Stimulated activated CD4-positive, alpha-beta T cell treated with anti-CD3 and anti-CD28 coated beads, Interleukin-4, amount 100 ng/mL, for 24 hours (primary cell): Measurements from ENCODE around the gene PCDHGA8.
"Not testable (repeated sequence)": the region's sequence is repeated elsewhere in the genome, so short reads cannot be mapped to it uniquely, and the experiment has no call there.

Source experiments
- DNase-seq: peaks from one replicate; pipeline ENCODE4 v3.0.0-alpha.2; 2020

PCDHGA8 gene

DNA sequence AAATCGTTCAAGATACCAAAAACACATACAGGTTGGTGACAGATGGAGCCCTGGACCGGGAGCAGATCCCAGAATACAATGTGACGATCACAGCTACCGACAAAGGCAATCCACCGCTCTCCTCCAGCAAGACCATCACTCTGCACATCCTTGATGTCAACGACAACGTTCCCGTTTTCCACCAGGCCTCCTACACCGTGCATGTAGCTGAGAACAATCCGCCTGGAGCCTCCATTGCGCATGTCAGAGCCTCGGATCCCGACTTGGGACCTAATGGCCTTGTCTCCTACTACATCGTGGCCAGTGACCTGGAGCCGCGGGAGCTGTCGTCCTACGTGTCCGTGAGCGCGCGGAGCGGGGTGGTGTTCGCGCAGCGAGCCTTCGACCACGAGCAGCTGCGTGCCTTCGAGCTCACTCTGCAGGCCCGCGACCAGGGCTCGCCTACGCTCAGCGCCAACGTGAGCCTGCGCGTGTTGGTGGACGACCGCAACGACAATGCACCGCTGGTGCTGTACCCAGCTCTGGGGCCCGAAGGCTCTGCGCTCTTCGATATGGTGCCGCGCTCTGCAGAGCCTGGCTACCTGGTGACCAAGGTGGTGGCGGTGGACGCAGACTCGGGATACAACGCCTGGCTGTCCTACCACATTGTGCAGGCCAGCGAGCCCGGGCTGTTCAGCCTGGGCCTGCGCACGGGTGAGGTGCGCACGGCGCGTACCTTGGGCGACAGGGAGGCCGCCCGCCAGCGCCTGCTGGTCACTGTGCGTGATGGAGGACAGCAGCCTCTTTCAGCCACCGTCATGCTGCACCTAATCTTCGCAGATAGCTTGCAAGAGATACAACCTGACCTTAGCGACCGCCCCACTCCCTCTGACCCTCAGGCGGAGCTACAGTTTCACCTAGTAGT, 20.6 kb upstream of the PCDHGA8 start:
- DNase-seq, result no peak

DNA sequence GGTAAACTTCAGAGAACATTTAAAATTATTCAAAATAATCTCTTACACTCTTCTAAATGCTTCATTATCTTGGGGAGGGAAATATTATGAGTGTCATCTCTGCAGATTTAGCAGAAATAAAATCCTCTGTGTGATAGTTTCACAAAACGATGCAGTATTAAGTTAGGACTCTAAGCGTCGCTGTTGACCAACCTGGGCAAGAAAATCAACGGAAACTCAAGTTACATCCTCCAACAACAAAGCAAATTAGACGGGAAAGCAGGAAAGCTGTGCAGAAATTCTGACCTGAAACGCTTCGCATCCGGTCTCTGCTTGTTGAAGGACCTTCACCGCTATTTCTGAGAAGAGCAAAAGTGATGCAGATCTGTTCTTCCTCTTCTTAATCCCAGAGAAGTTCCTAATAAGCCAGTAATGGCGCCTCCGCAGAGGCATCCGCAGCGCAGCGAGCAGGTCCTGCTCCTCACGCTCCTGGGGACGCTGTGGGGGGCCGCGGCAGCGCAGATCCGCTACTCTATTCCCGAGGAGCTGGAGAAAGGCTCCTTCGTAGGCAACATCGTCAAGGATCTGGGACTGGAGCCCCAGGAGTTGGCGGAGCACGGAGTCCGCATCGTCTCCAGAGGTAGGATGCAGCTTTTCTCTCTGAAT, 18.6 kb upstream of the PCDHGA8 start, which contains the start of gene PCDHGA6:
PCDHGA6 (plus strand) TSS at position 219 of the 645 bp plus-strand sequence; CDS start at position 412, 193 bp downstream.
- no peak for DNase-seq

DNA sequence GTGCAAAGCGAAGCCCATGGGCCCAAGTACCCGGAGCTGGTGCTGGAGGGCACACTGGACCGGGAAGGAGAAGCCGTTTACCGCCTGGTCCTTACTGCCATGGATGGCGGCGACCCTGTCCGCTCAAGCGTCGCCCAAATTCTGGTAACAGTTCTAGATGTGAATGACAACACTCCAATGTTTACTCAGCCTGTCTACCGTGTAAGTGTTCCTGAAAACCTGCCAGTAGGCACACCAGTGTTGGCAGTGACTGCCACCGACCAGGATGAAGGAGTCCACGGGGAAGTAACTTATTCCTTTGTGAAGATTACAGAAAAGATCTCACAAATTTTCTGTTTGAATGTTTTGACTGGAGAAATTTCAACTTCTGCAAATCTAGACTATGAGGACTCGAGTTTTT, 17.8 kb upstream of the PCDHGA8 start:
- DNase-seq, result no peak

DNA sequence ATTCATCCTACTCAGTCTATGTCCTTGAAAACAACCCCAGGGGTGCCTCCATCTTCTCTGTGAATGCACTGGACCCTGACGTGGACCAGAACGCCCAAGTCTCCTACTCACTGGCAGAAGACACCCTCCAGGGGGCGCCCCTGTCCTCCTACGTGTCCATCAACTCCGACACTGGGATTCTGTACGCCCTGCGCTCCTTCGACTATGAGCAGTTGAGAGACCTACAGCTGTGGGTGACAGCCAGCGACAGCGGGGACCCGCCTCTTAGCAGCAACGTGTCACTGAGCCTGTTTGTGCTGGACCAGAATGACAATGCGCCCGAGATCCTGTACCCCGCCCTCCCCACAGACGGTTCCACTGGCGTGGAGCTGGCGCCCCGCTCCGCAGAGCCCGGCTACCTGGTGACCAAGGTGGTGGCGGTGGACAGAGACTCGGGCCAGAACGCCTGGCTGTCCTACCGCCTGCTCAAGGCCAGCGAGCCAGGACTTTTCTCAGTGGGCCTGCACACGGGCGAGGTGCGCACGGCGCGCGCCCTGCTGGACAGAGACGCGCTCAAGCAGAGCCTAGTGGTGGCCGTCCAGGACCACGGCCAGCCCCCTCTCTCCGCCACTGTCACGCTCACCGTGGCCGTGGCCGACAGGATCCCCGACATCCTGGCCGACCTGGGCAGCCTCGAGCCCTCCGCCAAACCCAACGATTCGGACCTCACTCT, 16.8 kb upstream of the PCDHGA8 start:
- DNase-seq, result not testable (repeated sequence)

DNA sequence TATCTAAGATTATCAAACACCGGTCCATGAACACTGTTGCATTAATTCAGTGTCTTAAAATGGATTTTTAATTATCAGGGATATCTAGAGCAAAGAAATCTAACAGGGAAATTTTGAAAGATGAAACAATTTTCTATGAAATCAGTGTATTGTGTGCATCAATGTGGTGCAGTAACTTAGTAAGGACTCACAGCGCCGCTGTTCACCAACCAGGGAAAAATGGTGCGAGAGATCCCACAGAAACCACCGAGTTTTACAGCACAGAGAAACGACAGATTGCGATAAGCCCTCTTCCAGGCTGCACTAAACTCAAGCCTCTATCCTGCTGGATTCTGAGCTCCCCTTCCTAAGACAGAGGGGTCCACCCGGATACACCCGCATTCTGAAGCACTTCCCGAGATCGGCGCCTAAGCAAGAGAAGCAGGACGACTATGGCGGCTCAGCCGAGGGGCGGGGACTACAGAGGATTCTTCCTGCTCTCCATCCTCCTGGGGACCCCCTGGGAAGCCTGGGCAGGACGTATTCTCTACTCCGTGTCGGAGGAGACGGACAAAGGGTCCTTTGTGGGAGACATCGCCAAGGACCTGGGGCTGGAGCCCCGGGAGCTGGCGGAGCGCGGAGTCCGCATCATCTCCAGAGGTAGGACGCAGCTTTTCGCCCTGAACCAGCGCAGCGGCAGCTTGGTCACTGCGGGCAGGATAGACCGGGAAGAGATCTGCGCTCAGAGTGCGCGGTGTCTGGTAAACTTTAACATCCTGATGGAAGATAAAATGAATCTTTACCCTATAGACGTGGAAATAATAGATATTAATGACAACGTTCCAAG, 9.8 kb upstream of the PCDHGA8 start, which contains the start of gene PCDHGA7:
PCDHGA7 (plus strand) TSS at position 274 of the 826 bp plus-strand sequence; CDS start at position 432, 158 bp downstream.
- DNase-seq, result no peak

DNA sequence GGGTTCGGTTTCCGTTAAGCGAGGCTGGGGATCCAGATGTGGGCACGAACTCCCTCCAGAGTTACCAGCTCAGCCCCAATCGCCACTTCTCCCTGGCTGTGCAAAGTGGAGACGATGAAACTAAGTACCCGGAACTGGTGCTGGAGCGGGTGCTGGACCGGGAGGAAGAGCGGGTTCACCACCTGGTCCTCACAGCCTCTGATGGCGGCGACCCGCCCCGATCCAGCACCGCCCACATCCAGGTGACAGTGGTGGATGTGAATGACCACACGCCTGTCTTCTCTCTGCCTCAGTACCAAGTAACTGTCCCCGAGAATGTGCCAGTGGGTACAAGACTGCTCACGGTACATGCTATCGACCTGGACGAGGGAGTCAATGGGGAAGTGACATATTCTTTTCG, 9.1 kb upstream of the PCDHGA8 start:
- DNase-seq, result no peak

DNA sequence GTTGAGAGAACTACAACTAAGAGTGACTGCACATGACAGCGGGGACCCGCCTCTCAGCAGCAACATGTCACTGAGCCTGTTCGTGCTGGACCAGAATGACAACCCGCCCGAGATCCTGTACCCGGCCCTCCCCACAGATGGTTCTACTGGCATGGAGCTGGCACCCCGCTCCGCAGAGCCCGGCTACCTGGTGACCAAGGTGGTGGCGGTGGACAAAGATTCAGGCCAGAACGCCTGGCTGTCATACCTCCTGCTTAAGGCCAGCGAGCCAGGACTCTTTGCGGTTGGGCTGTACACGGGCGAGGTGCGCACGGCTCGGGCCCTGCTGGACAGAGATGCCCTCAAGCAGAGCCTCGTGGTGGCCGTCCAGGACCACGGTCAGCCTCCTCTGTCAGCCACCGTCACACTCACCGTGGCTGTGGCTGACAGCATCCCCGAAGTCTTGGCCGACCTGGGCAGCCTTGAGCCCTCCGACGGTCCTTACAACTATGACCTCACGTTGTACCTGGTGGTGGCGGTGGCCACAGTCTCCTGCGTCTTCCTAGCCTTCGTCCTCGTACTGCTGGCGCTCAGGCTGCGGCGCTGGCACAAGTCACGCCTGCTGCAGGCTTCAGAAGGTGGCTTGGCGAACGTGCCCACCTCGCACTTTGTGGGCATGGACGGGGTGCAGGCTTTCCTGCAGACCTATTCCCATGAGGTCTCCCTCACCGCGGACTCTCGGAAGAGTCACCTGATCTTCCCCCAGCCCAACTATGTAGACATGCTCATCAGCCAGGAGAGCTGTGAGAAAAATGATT, 7.8 kb upstream of the PCDHGA8 start:
- DNase-seq, result no peak

DNA sequence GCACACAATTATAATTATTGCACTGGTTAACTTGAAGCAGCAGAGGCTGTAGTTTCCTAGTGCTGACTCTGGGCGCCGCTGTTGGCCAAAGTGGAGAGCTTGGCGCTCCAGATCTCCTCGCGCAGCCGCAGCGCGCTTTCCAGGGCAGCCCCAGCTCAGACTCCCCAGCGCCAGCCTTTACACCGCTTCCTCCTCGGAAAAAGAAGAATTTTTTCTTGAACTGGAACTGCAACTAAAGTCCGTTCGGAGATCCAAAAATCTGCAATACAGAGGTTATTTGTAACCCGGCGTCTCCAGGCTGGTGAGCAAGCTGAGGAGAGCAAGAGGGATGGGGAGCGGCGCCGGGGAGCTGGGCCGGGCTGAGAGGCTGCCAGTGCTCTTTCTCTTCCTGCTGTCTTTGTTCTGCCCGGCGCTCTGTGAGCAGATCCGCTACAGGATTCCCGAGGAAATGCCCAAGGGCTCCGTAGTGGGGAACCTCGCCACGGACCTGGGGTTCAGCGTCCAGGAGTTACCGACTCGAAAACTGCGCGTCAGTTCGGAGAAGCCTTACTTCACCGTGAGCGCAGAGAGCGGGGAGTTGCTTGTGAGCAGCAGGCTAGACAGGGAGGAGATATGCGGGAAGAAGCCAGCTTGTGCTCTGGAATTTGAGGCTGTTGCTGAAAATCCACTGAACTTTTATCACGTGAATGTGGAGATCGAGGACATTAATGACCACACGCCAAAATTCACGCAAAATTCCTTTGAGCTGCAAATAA, 4.7 kb upstream of the PCDHGA8 start, which contains the start of gene PCDHGB4:
PCDHGB4 (plus strand) TSS at position 142 of the 755 bp plus-strand sequence; CDS start at position 329, 187 bp downstream.
- not testable (repeated sequence) for DNase-seq

DNA sequence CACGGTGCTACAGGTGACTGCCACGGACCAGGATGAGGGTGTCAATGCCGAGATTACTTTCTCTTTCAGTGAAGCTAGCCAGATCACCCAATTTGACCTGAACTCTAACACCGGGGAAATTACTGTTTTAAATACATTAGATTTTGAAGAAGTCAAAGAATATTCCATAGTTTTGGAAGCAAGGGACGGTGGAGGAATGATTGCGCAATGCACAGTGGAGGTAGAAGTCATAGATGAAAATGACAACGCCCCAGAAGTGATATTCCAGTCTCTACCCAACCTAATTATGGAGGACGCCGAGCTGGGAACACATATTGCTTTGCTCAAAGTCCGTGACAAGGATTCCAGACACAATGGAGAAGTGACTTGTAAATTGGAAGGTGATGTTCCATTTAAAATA, 3.8 kb upstream of the PCDHGA8 start:
- no peak for DNase-seq

DNA sequence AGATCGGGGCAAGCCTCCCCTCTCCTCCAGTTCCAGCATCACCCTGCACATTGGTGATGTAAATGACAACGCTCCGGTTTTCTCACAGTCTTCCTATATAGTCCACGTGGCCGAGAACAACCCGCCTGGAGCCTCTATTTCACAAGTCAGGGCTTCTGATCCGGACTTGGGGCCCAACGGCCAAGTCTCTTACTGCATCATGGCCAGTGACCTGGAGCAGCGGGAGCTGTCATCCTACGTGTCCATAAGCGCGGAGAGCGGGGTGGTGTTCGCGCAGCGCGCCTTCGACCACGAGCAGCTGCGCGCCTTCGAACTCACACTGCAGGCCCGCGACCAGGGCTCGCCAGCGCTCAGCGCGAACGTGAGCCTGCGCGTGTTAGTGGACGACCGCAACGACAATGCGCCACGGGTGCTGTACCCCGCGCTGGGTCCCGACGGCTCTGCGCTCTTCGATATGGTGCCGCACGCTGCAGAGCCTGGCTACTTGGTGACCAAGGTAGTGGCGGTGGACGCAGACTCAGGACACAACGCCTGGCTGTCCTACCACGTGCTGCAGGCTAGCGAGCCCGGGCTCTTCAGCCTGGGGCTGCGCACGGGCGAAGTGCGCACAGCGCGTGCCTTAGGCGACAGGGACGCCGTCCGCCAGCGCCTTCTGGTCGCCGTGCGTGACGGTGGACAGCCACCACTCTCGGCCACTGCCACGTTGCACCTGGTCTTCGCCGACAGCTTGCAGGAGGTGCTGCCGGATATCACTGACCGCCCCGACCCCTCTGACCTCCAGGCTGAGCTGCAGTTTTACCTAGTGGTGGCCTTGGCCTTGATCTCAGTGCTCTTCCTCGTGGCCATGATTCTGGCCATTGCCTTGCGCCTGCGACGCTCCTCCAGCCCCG, 3.0 kb upstream of the PCDHGA8 start:
- no peak for DNase-seq

DNA sequence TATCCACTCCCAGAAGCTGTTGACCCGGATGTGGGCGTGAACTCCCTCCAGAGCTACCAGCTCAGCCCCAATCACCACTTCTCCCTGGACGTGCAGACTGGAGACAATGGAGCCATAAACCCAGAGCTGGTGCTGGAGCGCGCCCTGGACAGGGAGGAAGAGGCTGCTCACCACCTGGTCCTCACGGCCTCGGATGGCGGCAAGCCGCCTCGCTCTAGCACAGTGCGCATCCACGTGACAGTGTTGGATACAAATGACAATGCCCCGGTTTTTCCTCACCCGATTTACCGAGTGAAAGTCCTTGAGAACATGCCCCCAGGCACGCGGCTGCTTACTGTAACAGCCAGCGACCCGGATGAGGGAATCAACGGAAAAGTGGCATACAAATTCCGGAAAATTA, 834 bp downstream of the PCDHGA8 start:
- DNase-seq, result no peak

DNA sequence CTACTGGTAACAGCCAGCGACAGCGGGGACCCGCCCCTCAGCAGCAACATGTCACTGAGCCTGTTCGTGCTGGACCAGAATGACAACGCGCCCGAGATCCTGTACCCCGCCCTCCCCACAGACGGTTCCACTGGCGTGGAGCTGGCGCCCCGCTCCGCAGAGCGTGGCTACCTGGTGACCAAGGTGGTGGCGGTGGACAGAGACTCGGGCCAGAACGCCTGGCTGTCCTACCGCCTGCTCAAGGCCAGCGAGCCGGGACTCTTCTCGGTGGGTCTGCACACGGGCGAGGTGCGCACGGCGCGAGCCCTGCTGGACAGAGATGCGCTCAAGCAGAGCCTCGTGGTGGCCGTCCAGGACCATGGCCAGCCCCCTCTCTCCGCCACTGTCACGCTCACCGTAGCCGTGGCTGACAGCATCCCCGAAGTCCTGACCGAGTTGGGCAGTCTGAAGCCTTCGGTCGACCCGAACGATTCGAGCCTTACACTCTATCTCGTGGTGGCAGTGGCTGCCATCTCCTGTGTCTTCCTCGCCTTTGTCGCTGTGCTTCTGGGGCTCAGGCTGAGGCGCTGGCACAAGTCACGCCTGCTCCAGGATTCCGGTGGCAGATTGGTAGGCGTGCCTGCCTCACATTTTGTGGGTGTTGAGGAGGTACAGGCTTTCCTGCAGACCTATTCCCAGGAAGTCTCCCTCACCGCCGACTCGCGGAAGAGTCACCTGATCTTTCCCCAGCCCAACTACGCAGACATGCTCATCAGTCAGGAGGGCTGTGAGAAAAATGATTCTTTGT, 2.2 kb downstream of the PCDHGA8 start:
- DNase-seq, result not testable (repeated sequence)

DNA sequence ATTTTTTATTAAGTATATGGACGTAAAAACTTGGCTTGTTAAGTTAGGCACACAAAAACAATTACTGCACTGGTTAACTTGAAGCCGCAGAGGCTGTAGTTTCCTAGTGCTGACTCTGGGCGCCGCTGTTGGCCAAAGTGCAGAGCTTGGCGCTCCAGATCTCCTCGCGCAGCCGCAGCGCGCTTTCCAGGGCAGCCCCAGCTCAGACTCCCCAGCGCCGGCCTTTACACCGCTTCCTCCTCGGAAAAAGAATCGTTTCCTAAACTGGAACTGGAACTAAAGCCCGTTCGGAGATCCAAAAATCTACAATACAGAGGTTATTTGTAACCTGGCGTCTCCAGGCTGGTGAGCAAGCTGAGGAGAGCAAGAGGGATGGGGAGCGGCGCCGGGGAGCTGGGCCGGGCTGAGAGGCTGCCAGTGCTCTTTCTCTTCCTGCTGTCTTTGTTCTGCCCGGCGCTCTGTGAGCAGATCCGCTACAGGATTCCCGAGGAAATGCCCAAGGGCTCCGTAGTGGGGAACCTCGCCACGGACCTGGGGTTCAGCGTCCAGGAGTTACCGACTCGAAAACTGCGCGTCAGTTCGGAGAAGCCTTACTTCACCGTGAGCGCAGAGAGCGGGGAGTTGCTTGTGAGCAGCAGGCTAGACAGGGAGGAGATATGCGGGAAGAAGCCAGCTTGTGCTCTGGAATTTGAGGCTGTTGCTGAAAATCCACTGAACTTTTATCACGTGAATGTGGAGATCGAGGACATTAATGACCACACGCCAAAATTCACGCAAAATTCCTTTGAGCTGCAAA, 5.5 kb downstream of the PCDHGA8 start, which contains the start of gene PCDHGB5:
PCDHGB5 (plus strand) TSS at position 192 of the 796 bp plus-strand sequence; CDS start at position 373, 181 bp downstream.
- DNase-seq, result peak; percentile 26

DNA sequence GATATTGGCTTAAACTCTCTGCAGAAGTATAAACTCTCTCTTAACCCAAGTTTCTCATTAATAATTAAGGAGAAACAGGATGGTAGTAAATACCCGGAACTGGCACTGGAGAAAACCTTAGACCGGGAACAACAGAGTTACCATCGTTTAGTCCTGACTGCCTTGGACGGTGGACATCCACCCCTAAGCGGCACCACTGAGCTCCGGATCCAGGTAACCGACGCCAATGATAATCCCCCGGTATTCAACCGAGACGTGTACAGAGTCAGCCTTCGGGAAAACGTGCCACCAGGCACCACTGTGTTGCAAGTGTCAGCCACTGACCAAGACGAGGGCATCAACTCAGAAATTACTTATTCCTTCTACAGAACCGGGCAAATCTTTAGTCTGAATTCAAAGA, 6.2 kb downstream of the PCDHGA8 start:
- DNase-seq, result no peak

DNA sequence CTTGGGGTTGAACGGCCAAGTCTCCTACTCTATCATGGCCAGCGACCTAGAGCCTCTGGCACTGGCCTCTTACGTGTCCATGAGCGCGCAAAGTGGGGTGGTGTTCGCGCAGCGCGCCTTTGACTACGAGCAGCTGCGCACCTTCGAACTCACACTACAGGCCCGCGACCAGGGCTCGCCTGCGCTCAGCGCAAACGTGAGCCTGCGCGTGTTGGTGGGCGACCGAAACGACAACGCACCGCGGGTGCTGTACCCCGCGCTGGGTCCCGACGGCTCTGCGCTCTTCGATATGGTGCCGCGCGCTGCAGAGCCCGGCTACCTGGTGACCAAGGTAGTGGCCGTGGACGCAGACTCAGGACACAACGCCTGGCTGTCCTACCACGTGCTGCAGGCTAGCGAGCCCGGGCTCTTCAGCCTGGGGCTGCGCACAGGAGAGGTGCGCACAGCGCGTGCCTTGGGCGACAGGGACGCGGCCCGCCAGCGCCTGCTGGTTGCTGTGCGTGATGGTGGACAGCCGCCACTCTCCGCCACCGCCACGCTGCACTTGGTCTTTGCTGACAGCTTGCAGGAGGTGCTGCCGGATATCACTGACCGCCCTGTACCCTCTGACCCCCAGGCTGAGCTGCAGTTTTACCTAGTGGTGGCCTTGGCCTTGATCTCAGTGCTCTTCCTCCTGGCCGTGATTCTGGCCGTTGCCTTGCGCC, 7.3 kb downstream of the PCDHGA8 start:
- DNase-seq, result no peak

DNA sequence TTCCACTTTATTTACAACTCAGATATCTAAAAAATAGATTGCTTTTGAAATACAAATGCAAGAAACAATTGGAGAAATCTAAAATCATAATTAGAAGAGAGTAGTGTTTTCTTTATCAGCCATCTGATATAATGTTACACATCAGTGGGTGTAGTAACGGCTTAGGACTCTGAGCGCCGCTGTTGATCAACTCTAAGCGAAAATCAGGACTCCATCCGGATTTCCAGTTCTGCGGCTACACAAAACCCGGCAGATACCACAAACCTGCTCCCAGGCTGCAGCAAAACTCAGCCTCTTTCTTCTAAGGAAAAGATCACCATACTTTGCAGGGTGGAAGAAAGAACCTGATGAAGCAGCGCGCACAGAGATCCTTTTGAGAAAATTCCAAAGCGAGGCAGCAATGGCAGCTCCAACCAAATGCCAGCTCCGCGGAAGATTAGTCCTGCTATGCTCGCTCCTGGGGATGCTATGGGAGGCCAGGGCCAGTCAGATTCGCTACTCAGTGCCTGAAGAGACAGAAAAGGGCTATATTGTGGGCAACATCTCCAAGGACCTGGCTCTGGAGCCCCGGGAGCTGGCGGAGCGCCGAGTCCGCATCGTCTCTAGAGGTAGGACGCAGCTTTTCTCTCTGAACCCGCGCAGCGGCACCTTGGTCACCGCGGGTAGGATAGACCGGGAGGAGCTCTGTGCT, 10.3 kb downstream of the PCDHGA8 start, which contains the start of gene PCDHGA9:
PCDHGA9 (plus strand) TSS at position 226 of the 691 bp plus-strand sequence; CDS start at position 401, 175 bp downstream.
- DNase-seq, result no peak
